Endothelial cell of umbilical vein (primary cell): ENCODE data around the gene CXCL9. TPM values are rescaled to one million over a fixed set of nuclear protein-coding genes. Genes with fewer than 3 reads are reported as not detected.

Source experiments
- BruUV-seq: library from RNA; stranded (reverse); fragments of 400-500 nt; replicated peaks from 2 replicates; lab custom pipeline; 2021; lab: Mats Ljungman, UMichigan
- CTCF ChIA-PET: fragments of 300-600, 350-600 bp; sonication (Branson Sonifier 250); formaldehyde crosslinking; loops from one replicate; lab custom pipeline; 2021; ENCODE audit warnings: antibody characterized with exemption, inconsistent platforms; lab: Charles Lee
- POLR2A ChIA-PET: fragments of 300-600, 350-600 bp; sonication (Branson Sonifier 250); formaldehyde crosslinking; loops from one replicate; lab custom pipeline; 2021; ENCODE audit warnings: antibody characterized with exemption, inconsistent platforms; lab: Charles Lee
- DNase-seq: peaks from one replicate; pipeline ENCODE4 v3.0.0-alpha.2; 2011; ENCODE audit warnings: low read depth, low spot score
- FAIRE-seq: peaks from 2 replicates; lab custom pipeline; 2011; peaks lifted over from hg19 to GRCh38; lab: Jason Lieb, UNC
- H2AFZ ChIP-seq: 2 replicates; pipeline ENCODE4 v1.6.0; 2012; ENCODE audit warnings: low read depth, low read length, control low read depth, inconsistent platforms
- H3K27ac ChIP-seq: 2 replicates; pipeline ENCODE4 v1.5.1; 2011; ENCODE audit warnings: low read depth, mild to moderate bottlenecking, control low read depth, low read length, moderate library complexity; ENCODE audit not compliant: insufficient read depth
- H3K27me3 ChIP-seq, 2 experiments: 2 replicates each; pipeline versions ENCODE4 v1.6.0 to v1.6.1; 2011; ENCODE audit warnings: low read length in 2 of 2, mixed read lengths in 1 of 2; ENCODE audit not compliant: control insufficient read depth in 2 of 2, insufficient read depth in 2 of 2
- H3K36me3 ChIP-seq, 2 experiments: 2 replicates in 1 of 2; 3 replicates in 1 of 2; pipeline ENCODE4 v1.5.1; 2011; ENCODE audit warnings: low read length in 2 of 2, mild to moderate bottlenecking in 1 of 2, moderate library complexity in 1 of 2; ENCODE audit not compliant: control insufficient read depth in 2 of 2, insufficient read depth in 2 of 2; ENCODE audit errors: extremely low read depth in 1 of 2
- H3K4me1 ChIP-seq: 3 replicates; pipeline ENCODE4 v1.5.1; 2011; ENCODE audit warnings: mild to moderate bottlenecking, low read length; ENCODE audit not compliant: control insufficient read depth, insufficient read depth; ENCODE audit errors: extremely low read depth
- H3K4me2 ChIP-seq: 2 replicates; pipeline ENCODE4 v1.6.1; 2011; ENCODE audit warnings: low read length, control low read depth, mixed read lengths; ENCODE audit not compliant: insufficient read depth
- H3K4me3 ChIP-seq, 3 experiments: fragments of 200-600 bp in 1 of 3; sonication (generic), shearing (Covaris generic) in 1 of 3; replicated peaks in 1 of 3; 2 replicates each; pipeline ENCODE4 v1.5.1; 2011 to 2016; ENCODE audit warnings: control low read depth in 3 of 3, low read length in 3 of 3, mild to moderate bottlenecking in 2 of 3, inconsistent platforms in 1 of 3, low read depth in 1 of 3, moderate library complexity in 1 of 3; ENCODE audit not compliant: insufficient read depth in 1 of 3
- H3K79me2 ChIP-seq: 2 replicates; pipeline ENCODE4 v1.6.0; 2012; ENCODE audit warnings: low read length, inconsistent platforms; ENCODE audit not compliant: control insufficient read depth, insufficient read depth
- H3K9ac ChIP-seq: replicated peaks from 2 replicates; pipeline ENCODE3; 2011; ENCODE audit warnings: low read length, control low read depth; ENCODE audit not compliant: insufficient read depth; ENCODE audit errors: extremely low read depth
- H3K9me1 ChIP-seq: replicated peaks from 3 replicates; pipeline ENCODE4 v1.6.0; 2011; ENCODE audit warnings: mild to moderate bottlenecking, low read length; ENCODE audit not compliant: control insufficient read depth, insufficient read depth; ENCODE audit errors: extremely low read depth
- H3K9me3 ChIP-seq: replicated peaks from 2 replicates; pipeline ENCODE4 v1.5.1; 2012; ENCODE audit warnings: low read length, inconsistent platforms; ENCODE audit not compliant: control insufficient read depth, insufficient read depth
- H4K20me1 ChIP-seq: replicated peaks from 2 replicates; pipeline ENCODE3; 2011; ENCODE audit warnings: mild to moderate bottlenecking, low read length; ENCODE audit not compliant: control insufficient read depth, insufficient read depth; ENCODE audit errors: extremely low read depth
- EZH2 ChIP-seq: IDR thresholded peaks from 2 replicates; pipeline ENCODE4 v1.6.1; 2012; ENCODE audit warnings: borderline replicate concordance, low read depth, mild to moderate bottlenecking, moderate library complexity, low read length, inconsistent platforms; ENCODE audit not compliant: severe bottlenecking
- FOS ChIP-seq: IDR thresholded peaks from 2 replicates; pipeline ENCODE4 v1.6.1; 2011; ENCODE audit warnings: mild to moderate bottlenecking, low read length, moderate library complexity, borderline replicate concordance; ENCODE audit not compliant: insufficient read depth
- GATA2 ChIP-seq: IDR thresholded peaks from 2 replicates; pipeline ENCODE4 v1.7.0; 2011; ENCODE audit warnings: low read depth, mild to moderate bottlenecking, moderate library complexity, mixed read lengths, low read length; ENCODE audit not compliant: insufficient read length, insufficient read depth
- JUN ChIP-seq: IDR thresholded peaks from 2 replicates; pipeline ENCODE4 v1.6.1; 2011; ENCODE audit warnings: borderline replicate concordance, low read depth; ENCODE audit not compliant: insufficient read length, insufficient read depth
- MYC ChIP-seq: IDR thresholded peaks from one replicate; pipeline ENCODE4 v1.6.1; 2011; ENCODE audit warnings: mild to moderate bottlenecking, low read depth, low read length
- POLR2A ChIP-seq: IDR thresholded peaks from 2 replicates; pipeline ENCODE4 v1.6.1; 2012; ENCODE audit warnings: low read depth, mild to moderate bottlenecking, control low read depth, low read length
- POLR2AphosphoS5 ChIP-seq: IDR thresholded peaks from 2 replicates; pipeline ENCODE4 v1.6.1; 2012; ENCODE audit warnings: low read depth, mild to moderate bottlenecking, control low read depth, low read length, moderate library complexity; ENCODE audit not compliant: insufficient read depth
- dilution Hi-C: fragments of 300-500 bp; cut with MboI; formaldehyde crosslinking; loops from one replicate; pipeline ENCODE4 v1.15.0; 2019; ENCODE audit warnings: low sequenced_read_pairs; ENCODE audit not compliant: extremely low pct_ligation_motif_present
- intact Hi-C: fragments of 100-400 bp; cut with micrococcal nuclease; formaldehyde crosslinking; loops from one replicate; pipeline ENCODE4 v1.10.0; 2022
- polyA plus RNA-seq, 4 experiments: library from polyadenylated mRNA; depleted of rRNA in 3 of 4; stranded (reverse) in 3 of 4; unstranded in 1 of 4; fragments of >200 nt; gene quantifications; 2 replicates each; pipeline versions ENCODE4 v1.2.1 to v1.2.3, GENCODE V29; 2011 to 2012; ENCODE audit warnings: missing spikeins in 1 of 4
- total RNA-seq: library from RNA; stranded (reverse); gene quantifications from 2 replicates; pipeline ENCODE4 v1.2.3, GENCODE V29; 2021
- TF ChIP-seq, protein P1 (sequence below), 2 donors: IDR thresholded peaks; 1 replicate in 1 of 2; 2 replicates in 1 of 2; pipeline ENCODE4 v1.5.1; 2011; ENCODE audit warnings: low read length in 2 of 2, mild to moderate bottlenecking in 2 of 2, moderate library complexity in 2 of 2, control low read depth in 1 of 2, inconsistent platforms in 1 of 2, low read depth in 1 of 2; ENCODE audit not compliant: insufficient read depth in 1 of 2; ENCODE audit errors: extremely low read depth in 1 of 2
- TF ChIP-seq, protein P2 (sequence below): IDR thresholded peaks from 2 replicates; pipeline ENCODE4 v1.6.1; 2011; ENCODE audit not compliant: insufficient read depth, insufficient read length

CXCL9 gene
- total and polyA plus RNA-seq, 2 donors (not counting 3 experiments of a cell fraction or from before 2014, with no cell fraction given), result not detected

DNA sequence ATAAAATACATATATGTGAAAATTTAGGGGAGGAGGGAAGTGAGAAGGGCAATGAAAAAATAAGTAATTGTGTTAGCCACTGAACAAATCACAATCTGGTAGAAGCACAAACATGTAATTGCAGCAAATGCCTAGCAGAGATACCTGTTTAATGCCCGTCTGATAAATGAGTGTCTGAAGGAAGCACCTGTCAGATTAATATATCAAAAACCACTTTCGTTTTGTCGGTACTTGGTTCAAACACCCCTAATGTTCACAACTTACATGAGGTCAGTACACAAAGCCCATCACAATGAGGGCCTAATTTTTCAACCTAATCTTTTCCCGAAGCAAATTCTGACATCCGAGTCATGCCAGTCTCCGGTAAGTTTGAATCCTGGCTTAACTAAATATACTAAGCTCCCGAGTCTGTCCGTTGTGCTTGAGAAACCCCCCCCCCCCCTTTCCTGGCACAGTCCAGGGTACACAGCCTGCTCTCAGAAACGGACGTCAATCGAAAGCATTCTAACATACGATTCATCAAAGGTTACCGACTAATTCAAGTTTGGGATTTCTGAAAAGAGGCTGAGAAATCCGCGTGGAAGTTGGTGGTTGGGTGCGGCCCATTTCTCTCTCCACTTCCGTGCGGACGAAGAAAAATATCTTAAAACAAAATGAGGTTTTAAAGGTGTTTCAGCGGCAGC lies 17.3 kb downstream of the CXCL9 start:
- POLR2A ChIA-PET, result interaction anchor here (0.8 kb wide), 1 partner anchor 209 kb away, joined by 3 read pairs; no protein-coding TSS in a partner anchor
- H3K4me1 ChIP-seq, result peaks cover 10% of the 10 kb centered on the region
- H3K27ac ChIP-seq, result peak overlapping the region; percentile 84
- peak; percentile 42 for DNase-seq
- TF ChIP-seq, protein P1, sequence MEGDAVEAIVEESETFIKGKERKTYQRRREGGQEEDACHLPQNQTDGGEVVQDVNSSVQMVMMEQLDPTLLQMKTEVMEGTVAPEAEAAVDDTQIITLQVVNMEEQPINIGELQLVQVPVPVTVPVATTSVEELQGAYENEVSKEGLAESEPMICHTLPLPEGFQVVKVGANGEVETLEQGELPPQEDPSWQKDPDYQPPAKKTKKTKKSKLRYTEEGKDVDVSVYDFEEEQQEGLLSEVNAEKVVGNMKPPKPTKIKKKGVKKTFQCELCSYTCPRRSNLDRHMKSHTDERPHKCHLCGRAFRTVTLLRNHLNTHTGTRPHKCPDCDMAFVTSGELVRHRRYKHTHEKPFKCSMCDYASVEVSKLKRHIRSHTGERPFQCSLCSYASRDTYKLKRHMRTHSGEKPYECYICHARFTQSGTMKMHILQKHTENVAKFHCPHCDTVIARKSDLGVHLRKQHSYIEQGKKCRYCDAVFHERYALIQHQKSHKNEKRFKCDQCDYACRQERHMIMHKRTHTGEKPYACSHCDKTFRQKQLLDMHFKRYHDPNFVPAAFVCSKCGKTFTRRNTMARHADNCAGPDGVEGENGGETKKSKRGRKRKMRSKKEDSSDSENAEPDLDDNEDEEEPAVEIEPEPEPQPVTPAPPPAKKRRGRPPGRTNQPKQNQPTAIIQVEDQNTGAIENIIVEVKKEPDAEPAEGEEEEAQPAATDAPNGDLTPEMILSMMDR (IDR thresholded peaks at IDR 0.05; ENCODE audit: extremely low read depth in 1 of 2, insufficient read depth in 1 of 2, low read depth in 1 of 2, low read length in 2 of 2), result no peak
- TF ChIP-seq EZH2 (no peak), FOS (no peak), POLR2A (no peak), JUN (no peak), GATA2 (no peak), POLR2AphosphoS5 (no peak), MYC (no peak)
- TF ChIP-seq, protein P2, sequence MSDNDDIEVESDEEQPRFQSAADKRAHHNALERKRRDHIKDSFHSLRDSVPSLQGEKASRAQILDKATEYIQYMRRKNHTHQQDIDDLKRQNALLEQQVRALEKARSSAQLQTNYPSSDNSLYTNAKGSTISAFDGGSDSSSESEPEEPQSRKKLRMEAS, result no peak
- peak overlapping the region; percentile 61 to 92 (median 91) for H3K4me3 ChIP-seq
- H3K9me1 ChIP-seq, result no peaks in the 10 kb centered on the region
- peak overlapping the region; percentile 88 for H3K9ac ChIP-seq
- FAIRE-seq, result peak; percentile 68
- H3K36me3 ChIP-seq, result no peaks in the 10 kb centered on the region
- CTCF ChIA-PET, result interaction anchor here (0.8 to 3.5 kb wide), 7 partner anchors 12 to 167 kb away, joined by 3 to 19 read pairs (median 4); partner anchors contain the start of gene NAAA
- no peaks in the 10 kb centered on the region for H3K9me3 ChIP-seq
- dilution Hi-C loops, result no loop called here
- peaks cover 6 to 8% of the 10 kb centered on the region in 2 experiments for H3K27me3 ChIP-seq
- H4K20me1 ChIP-seq, result no peaks in the 10 kb centered on the region
- H3K79me2 ChIP-seq, result peaks cover 56% of the 10 kb centered on the region
- intact Hi-C loops, result loop anchor here (2.0 to 10.0 kb wide), 3 partner anchors 97 to 185 kb away; partner anchors contain the start of gene NUP54
- peak overlapping the region; percentile 75 for H2AFZ ChIP-seq
- peak overlapping the region; percentile 94 for H3K4me2 ChIP-seq
- BruUV-seq, result no TSS peak
